AG09309 (cell line): ENCODE results near the gene IRF2.

Source experiments
- DNase-seq: peaks from one replicate; pipeline ENCODE4 v3.0.0-alpha.2; 2010; ENCODE audit warnings: low read depth
- H3K4me3 ChIP-seq: 2 replicates; pipeline ENCODE4 v1.5.1; 2011; ENCODE audit warnings: mild to moderate bottlenecking, low read depth, low read length, moderate library complexity; ENCODE audit not compliant: control insufficient read depth
- CTCF ChIP-seq: IDR thresholded peaks from 2 replicates; pipeline ENCODE4 v1.5.1; 2011; ENCODE audit warnings: mild to moderate bottlenecking, low read depth, low read length, inconsistent platforms; ENCODE audit not compliant: insufficient read depth, control insufficient read depth; ENCODE audit errors: missing control alignments

The IRF2 gene

DNA sequence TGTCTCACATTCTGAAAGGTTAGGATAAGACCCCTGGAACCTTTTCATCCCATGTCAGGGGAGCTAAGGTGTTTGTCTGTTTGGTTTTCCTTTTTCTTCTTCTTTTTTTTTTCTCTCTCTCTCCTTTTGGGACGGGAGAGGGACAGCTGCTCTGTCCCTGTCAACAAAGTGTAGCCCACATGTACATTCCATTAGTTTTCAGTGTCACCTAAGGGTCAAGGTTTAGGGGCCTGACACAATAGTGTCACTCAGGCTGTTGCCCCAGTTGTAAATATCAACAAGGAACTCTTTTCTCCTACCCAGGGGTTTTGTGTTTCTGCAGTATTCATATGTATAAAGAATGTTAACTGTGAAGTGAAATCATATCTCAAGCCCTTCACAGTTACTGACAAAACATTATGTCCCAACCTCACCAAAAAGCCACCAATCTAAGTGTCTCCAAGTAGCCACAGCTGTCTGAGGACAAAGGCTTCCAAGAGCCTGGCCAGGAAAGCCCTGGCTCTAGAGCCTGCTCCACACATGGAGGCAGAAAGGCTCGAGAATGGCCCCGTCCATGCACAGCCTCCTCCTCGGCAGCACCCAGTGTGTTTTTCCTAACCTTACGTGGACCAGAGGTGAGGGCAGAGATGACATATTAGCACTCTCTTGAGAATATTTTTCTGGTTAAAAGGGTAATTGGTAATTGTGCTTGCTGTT, 9.4 kb downstream of the IRF2 start:
- TF ChIP-seq CTCF: no peak
- no peak for DNase-seq
- H3K4me3 ChIP-seq: no peak overlapping the region

GRCh38 chr4:184463856-184464255, 10.5 kb downstream of the IRF2 start:
- no peak overlapping the region for H3K4me3 ChIP-seq
- no peak for DNase-seq
- TF ChIP-seq CTCF: no peak

DNA sequence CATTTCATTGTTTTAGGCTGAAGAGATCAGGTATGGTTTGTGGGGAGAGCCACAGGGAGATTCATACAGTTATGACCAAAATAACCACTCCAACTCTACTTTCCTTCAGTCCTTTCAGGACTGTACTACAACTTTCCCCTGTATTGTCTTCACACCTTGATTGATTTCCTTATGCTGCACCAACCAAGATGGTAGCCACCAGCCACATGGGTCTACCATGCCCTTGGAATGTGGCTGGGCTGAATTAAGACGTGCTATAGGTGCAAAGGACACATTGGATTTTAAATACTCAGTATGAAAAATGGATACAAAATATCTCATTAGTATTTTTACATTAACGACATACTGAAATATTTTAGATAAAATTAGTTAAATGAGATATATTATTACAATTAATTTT, 11.2 kb downstream of the IRF2 start:
- no peak overlapping the region for H3K4me3 ChIP-seq
- TF ChIP-seq CTCF: no peak
- no peak for DNase-seq

DNA sequence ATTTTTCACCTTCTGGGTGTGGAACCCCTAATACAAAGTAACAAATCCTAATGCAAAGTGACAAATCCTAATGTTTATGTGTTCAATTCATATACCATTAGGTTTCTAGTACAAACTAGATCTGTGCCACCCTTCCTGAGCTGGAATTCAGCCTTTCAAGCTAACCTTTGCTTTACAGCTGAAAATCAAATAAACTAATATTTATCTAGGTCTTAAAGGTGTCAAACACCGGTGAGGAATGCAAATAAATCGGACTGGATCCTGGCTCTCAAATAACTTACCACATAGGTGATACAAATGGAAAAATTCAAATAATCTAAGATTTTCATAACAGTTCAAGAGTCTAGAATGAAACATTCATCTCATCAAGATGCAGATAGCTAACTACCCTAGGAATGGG, 11.6 kb downstream of the IRF2 start:
- no peak overlapping the region for H3K4me3 ChIP-seq
- DNase-seq: no peak
- no peak for TF ChIP-seq CTCF

GRCh38 chr4:184461711-184462441, 12.5 kb downstream of the IRF2 start:
- no peak overlapping the region for H3K4me3 ChIP-seq
- no peak for TF ChIP-seq CTCF
- no peak for DNase-seq

DNA sequence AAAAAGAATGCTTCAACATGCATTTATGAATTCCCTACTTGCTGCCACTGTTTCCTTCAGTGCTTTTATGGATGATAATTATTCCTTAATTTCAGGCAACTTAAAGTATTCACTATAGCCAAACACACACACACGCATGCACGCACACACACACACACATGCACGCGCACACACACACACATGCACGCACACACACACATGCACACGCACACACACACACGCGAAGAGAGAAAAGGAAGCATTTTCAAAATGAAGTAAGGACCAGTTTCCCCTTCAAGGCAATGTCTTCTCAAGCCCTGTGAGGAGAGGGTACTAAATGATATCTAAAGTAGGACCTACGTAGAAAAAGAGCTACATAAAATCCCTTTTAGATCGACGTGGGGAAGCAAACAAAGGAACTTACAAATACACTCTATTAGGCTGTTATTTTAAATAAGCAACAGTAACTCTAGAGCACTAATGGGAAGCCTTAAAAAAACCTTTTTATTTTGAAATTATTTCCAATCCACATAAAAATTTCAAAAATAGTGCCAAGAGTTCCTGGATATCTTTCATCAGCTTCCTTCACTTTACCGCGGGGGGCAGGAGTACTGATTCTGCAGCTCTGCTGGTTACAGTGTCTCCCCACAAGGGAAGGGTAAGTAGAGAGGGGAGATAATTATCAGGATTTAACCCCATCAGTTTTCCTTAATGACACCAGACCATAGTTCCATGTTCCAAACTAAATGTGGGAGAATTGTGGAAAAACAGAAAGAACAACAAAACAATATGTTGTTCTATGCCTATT, 13.7 kb downstream of the IRF2 start:
- no peak overlapping the region for H3K4me3 ChIP-seq
- DNase-seq: no peak
- TF ChIP-seq CTCF: no peak
